HepG2 (cell line): Measurements from ENCODE around the gene RIPOR1. TPM values are rescaled to one million over a fixed set of nuclear protein-coding genes. Genes with fewer than 3 reads are reported as not detected.

Source experiments
- ARID4A ChIP-seq: sonication (generic); formaldehyde crosslinking; IDR thresholded peaks from 2 replicates; pipeline ENCODE4 v1.5.0; 2020; ENCODE audit warnings: mild to moderate bottlenecking, missing genetic modification reagents, borderline replicate concordance
- BORCS8-MEF2B ChIP-seq: sonication (generic); formaldehyde crosslinking; IDR thresholded peaks from 2 replicates; pipeline ENCODE4 v1.8.0; 2022; ENCODE audit warnings: mild to moderate bottlenecking, missing genetic modification reagents
- FOSL2 ChIP-seq: sonication (generic); formaldehyde crosslinking; IDR thresholded peaks from 2 replicates; pipeline ENCODE4 v1.4.0; 2020; ENCODE audit warnings: missing genetic modification reagents
- KDM4B ChIP-seq: sonication (generic); formaldehyde crosslinking; IDR thresholded peaks from 2 replicates; pipeline ENCODE4 v1.4.0; 2020; ENCODE audit warnings: missing genetic modification reagents
- MAZ ChIP-seq, 2 experiments: sonication (generic) in 1 of 2; formaldehyde crosslinking in 1 of 2; IDR thresholded peaks; 2 replicates each; pipeline versions ENCODE4 v1.5.0 to v1.6.1; 2012 to 2020; ENCODE audit warnings: low read depth in 2 of 2, mild to moderate bottlenecking in 2 of 2, borderline replicate concordance in 1 of 2, improper control_type of control experiment in 1 of 2, low read length in 1 of 2, missing genetic modification reagents in 1 of 2, moderate library complexity in 1 of 2
- NONO ChIP-seq, 2 experiments: fragments of 450-650 bp in 1 of 2; sonication (generic) in 1 of 2; formaldehyde crosslinking in 1 of 2; IDR thresholded peaks in 1 of 2; conservative IDR thresholded peaks in 1 of 2; 2 replicates each; pipeline versions ENCODE4 v1.6.1 to v1.8.0; 2017 to 2022; ENCODE audit warnings: mild to moderate bottlenecking in 1 of 2, missing genetic modification reagents in 1 of 2, moderate library complexity in 1 of 2
- ONECUT2 ChIP-seq: sonication (generic); formaldehyde crosslinking; IDR thresholded peaks from 2 replicates; pipeline ENCODE4 v1.4.0; 2020; ENCODE audit warnings: missing genetic modification reagents
- POGK ChIP-seq: sonication (generic); formaldehyde crosslinking; conservative IDR thresholded peaks from 2 replicates; pipeline ENCODE4 v1.8.0; 2022; ENCODE audit warnings: mild to moderate bottlenecking, moderate library complexity, missing genetic modification reagents
- RBM22 ChIP-seq: fragments of 200-400 bp; formaldehyde crosslinking; optimal IDR thresholded peaks from 2 replicates; pipeline ENCODE3; 2017; ENCODE audit warnings: mild to moderate bottlenecking, low read length, moderate library complexity
- SETDB1 ChIP-seq: sonication (generic); formaldehyde crosslinking; IDR thresholded peaks from 2 replicates; pipeline ENCODE4 v1.5.1; 2020; ENCODE audit warnings: missing genetic modification reagents, mild to moderate bottlenecking, borderline replicate concordance
- TBP ChIP-seq: sonication (generic); formaldehyde crosslinking; IDR thresholded peaks from 2 replicates; pipeline ENCODE4 v1.5.0; 2020; ENCODE audit warnings: missing genetic modification reagents
- ZFP36L2 ChIP-seq: sonication (generic); formaldehyde crosslinking; IDR thresholded peaks from 2 replicates; pipeline ENCODE4 v1.4.0; 2020; ENCODE audit warnings: missing genetic modification reagents
- ZNF276 ChIP-seq: sonication (generic); formaldehyde crosslinking; IDR thresholded peaks from 2 replicates; pipeline ENCODE4 v1.4.0; 2020; ENCODE audit warnings: mild to moderate bottlenecking, low read depth, missing genetic modification reagents
- ZNF431 ChIP-seq: sonication (generic); formaldehyde crosslinking; IDR thresholded peaks from 2 replicates; pipeline ENCODE4 v1.9.0; 2022; ENCODE audit warnings: missing genetic modification reagents, low read depth, mild to moderate bottlenecking, borderline replicate concordance
- ZNF616 ChIP-seq: sonication (generic); formaldehyde crosslinking; IDR thresholded peaks from 2 replicates; pipeline ENCODE4 v1.5.0; 2020; ENCODE audit warnings: low read depth, mild to moderate bottlenecking, missing genetic modification reagents
- ZNF781 ChIP-seq: sonication (generic); formaldehyde crosslinking; IDR thresholded peaks from 2 replicates; pipeline ENCODE4 v1.5.1; 2020; ENCODE audit warnings: borderline replicate concordance, mild to moderate bottlenecking, missing genetic modification reagents; ENCODE audit errors: not compliant biosample characterization
- ZNF788 ChIP-seq: sonication (generic); formaldehyde crosslinking; IDR thresholded peaks from 2 replicates; pipeline ENCODE4 v1.5.0; 2020; ENCODE audit warnings: mild to moderate bottlenecking, missing genetic modification reagents, borderline replicate concordance
- polyA plus RNA-seq, 8 experiments: library from polyadenylated mRNA; depleted of rRNA in 3 of 8; stranded (reverse) in 7 of 8; unstranded in 1 of 8; fragments of >200 nt; fragmentation: Illumina TruSeq in 4 of 8; extraction: Trizol in 4 of 8; gene quantifications; 2 replicates each; pipeline versions ENCODE4 v1.2.1 to v1.2.3, GENCODE V29; 2011 to 2016; ENCODE audit warnings: low read depth in 4 of 8, missing spikeins in 1 of 8, mixed read lengths in 1 of 8; ENCODE audit not compliant: insufficient read depth in 1 of 8
- total RNA-seq, 5 experiments: library from RNA; depleted of rRNA; stranded (reverse); fragments of >200 nt; fragmentation: Illumina TruSeq; extraction: Trizol; gene quantifications; 2 replicates each; pipeline ENCODE4 v1.2.3, GENCODE V29; 2016; ENCODE audit warnings: low read depth in 1 of 5
- TF ChIP-seq, protein P1 (sequence below): sonication (generic); formaldehyde crosslinking; IDR thresholded peaks from 2 replicates; pipeline ENCODE4 v1.5.0; 2020; ENCODE audit warnings: missing genetic modification reagents, mild to moderate bottlenecking, borderline replicate concordance

Gene RIPOR1
- total and polyA plus RNA-seq, 2 of the 13 experiments (the other 11 are each of a cell fraction or from before 2014, with no cell fraction given), result 4.6 to 8.1 TPM

GRCh38 chr16:67561824-67562525 lies 33.3 kb downstream of the RIPOR1 start (continued):
- peak; percentile 95; the same call in 1 of the 2 replicates for TF ChIP-seq MAZ (IDR thresholded peaks at IDR 0.05; ENCODE audit: borderline replicate concordance, low read depth, low read length)
- peak; percentile 96 for TF ChIP-seq MAZ (CRISPR knock-in tag; IDR thresholded peaks at IDR 0.05; ENCODE audit: low read depth)
- TF ChIP-seq ZNF616 (CRISPR knock-in tag), result no peak
- peak; percentile 94 for TF ChIP-seq BORCS8-MEF2B (CRISPR knock-in tag)
- peak; percentile 35; the same call in 1 of the 2 replicates for TF ChIP-seq KDM4B
- TF ChIP-seq, protein P1, sequence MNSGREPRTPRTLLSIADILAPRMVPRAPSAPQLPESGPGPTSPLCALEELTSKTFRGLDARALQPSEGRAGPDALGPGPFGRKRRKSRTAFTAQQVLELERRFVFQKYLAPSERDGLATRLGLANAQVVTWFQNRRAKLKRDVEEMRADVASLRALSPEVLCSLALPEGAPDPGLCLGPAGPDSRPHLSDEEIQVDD (CRISPR knock-in tag), result no peak
- no peak for TF ChIP-seq NONO (IDR thresholded peaks at IDR 0.05)
- TF ChIP-seq NONO (CRISPR knock-in tag; conservative IDR thresholded peaks at IDR 0.05), result peak; percentile 71
- TF ChIP-seq ZFP36L2 (CRISPR knock-in tag), result no peak
- peak; percentile 36; the same call in 1 of the 2 replicates for TF ChIP-seq ZNF788 (CRISPR knock-in tag)
- TF ChIP-seq FOSL2 (CRISPR knock-in tag), result peak; percentile 14; the same call in 1 of the 2 replicates
- TF ChIP-seq ZNF781 (CRISPR knock-in tag), result peak; percentile 86
- TF ChIP-seq ZNF431 (CRISPR knock-in tag), result peak; percentile 80; the same call in 1 of the 2 replicates
- TF ChIP-seq TBP, result peak; percentile 68; the same call in 1 of the 2 replicates
- TF ChIP-seq SETDB1 (CRISPR knock-in tag), result no peak
- peak; percentile 92 for TF ChIP-seq ARID4A (CRISPR knock-in tag)
- no peak for TF ChIP-seq RBM22
- TF ChIP-seq ONECUT2 (CRISPR knock-in tag), result no peak
- peak; percentile 78; the same call in 1 of the 2 replicates for TF ChIP-seq POGK
- peak; percentile 73; the same call in 1 of the 2 replicates for TF ChIP-seq ZNF276 (CRISPR knock-in tag)
